Memory B cell (primary cell): ENCODE data around the gene SH3RF2.
"Not testable (repeated sequence)": the region's sequence is repeated elsewhere in the genome, so short reads cannot be mapped to it uniquely, and the experiment has no call there.

Source experiments
- ATAC-seq: fragments of 150-1000 bp; cut with Tn5 transposase; 2 replicates; pipeline ENCODE4 v1.10.0; 2021; ENCODE audit warnings: low read depth, mild to moderate bottlenecking, moderate library complexity
- DNase-seq, 2 donors: peaks; one replicate each; pipeline ENCODE4 v3.0.0; 2022; ENCODE audit warnings: low spot score in 2 of 2
- H3K27ac Mint-ChIP-seq: one replicate; pipeline ENCODE4 v1.8.0; 2022; ENCODE audit warnings: mild to moderate bottlenecking, moderate library complexity, mixed read lengths
- H3K27me3 Mint-ChIP-seq: one replicate; pipeline ENCODE4 v1.8.0; 2022; ENCODE audit warnings: mixed read lengths
- H3K36me3 Mint-ChIP-seq: one replicate; pipeline ENCODE4 v1.8.0; 2022; ENCODE audit warnings: mild to moderate bottlenecking, mixed read lengths
- H3K4me1 Mint-ChIP-seq: one replicate; pipeline ENCODE4 v1.8.0; 2022; ENCODE audit warnings: mixed read lengths
- H3K4me3 Mint-ChIP-seq: one replicate; pipeline ENCODE4 v1.8.0; 2022; ENCODE audit warnings: mild to moderate bottlenecking, moderate library complexity, mixed read lengths
- H3K9me3 Mint-ChIP-seq: one replicate; pipeline ENCODE4 v1.8.0; 2022; ENCODE audit warnings: mixed read lengths

Gene SH3RF2

DNA sequence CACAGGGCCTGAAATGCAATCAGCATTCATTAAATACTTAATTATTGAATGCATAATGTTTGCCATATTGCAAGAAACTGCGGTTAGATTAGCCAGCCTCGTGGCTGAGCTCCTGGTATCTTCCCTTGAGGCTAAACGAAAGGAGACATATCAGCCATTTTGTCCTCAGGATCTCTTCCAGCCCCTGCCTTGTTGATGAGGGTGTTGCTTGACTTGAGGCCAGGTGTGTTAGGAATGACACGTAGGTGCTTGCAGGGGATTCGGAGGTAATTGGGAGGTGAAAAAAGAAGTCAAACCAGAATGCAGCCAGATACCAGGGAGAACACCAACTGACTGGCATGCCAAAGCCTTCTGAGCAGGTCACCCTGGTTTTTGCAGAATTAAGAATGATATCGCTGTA lies 12.5 kb downstream of the SH3RF2 start:
- Mint-ChIP-seq H3K27ac (no peak overlapping the region), H3K9me3 (no peaks in the 10 kb centered on the region), H3K4me1 (no peaks in the 10 kb centered on the region), H3K27me3 (peaks cover 4% of the 10 kb centered on the region), H3K36me3 (no peaks in the 10 kb centered on the region), H3K4me3 (no peak overlapping the region)
- ATAC-seq: no peak
- DNase-seq: no peak

- no peak for ATAC-seq
- no peak for DNase-seq
- Mint-ChIP-seq H3K4me1 (no peaks in the 10 kb centered on the region), H3K36me3 (no peaks in the 10 kb centered on the region), H3K4me3 (no peak overlapping the region), H3K27ac (no peak overlapping the region), H3K9me3 (no peaks in the 10 kb centered on the region), H3K27me3 (peaks cover 4% of the 10 kb centered on the region)
Observed at GRCh38 chr5:145949474-145949873, 13.1 kb downstream of the SH3RF2 start.

DNA sequence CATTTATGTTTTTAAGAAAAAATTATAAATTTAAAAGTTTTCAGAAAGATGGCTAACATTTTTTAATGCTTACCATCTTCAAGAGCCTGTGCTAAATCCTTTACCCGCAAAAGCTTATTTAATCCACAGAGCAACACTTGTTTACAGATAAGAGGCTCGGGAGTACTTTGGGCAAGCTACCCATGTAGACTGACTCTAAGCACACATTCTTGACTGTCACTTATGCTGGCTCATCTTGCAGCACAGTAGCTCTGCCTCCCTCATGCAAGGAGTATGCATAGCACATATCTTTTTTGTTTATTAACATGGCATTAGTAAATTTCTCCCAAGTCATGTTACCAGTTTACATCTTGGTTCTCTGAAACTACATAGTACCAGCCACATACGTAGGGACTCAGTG lies 14.7 kb downstream of the SH3RF2 start:
- H3K27ac Mint-ChIP-seq: no peak overlapping the region
- ATAC-seq: no peak
- DNase-seq: no peak
- no peak overlapping the region for H3K4me3 Mint-ChIP-seq
- no peaks in the 10 kb centered on the region for H3K9me3 Mint-ChIP-seq
- no peaks in the 10 kb centered on the region for H3K4me1 Mint-ChIP-seq
- no peaks in the 10 kb centered on the region for H3K36me3 Mint-ChIP-seq
- peaks cover 6% of the 10 kb centered on the region for H3K27me3 Mint-ChIP-seq

DNA sequence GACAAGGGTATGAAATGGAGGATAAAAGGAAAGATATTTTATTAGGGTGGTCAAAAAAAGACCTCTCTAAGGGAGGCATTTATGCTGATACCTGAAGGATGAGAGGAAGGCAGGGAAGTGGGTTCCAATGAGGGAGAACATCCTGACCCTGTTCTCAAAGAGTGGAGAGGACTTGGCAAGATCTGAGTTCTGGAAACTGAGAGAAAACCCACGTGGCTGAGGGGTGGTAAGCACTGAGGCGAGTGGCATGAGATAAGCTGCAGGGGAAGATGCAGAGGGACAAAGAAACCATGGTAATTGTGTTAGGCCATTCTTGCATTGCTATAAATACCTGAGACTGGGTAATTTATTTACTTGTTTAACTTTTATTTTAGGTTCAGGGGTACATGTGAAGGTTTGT lies 16.8 kb downstream of the SH3RF2 start:
- no peak for DNase-seq
- no peak overlapping the region for H3K4me3 Mint-ChIP-seq
- no peaks in the 10 kb centered on the region for H3K36me3 Mint-ChIP-seq
- H3K27ac Mint-ChIP-seq: no peak overlapping the region
- no peak for ATAC-seq
- H3K9me3 Mint-ChIP-seq: no peaks in the 10 kb centered on the region
- no peaks in the 10 kb centered on the region for H3K4me1 Mint-ChIP-seq
- peaks cover 6% of the 10 kb centered on the region for H3K27me3 Mint-ChIP-seq

DNA sequence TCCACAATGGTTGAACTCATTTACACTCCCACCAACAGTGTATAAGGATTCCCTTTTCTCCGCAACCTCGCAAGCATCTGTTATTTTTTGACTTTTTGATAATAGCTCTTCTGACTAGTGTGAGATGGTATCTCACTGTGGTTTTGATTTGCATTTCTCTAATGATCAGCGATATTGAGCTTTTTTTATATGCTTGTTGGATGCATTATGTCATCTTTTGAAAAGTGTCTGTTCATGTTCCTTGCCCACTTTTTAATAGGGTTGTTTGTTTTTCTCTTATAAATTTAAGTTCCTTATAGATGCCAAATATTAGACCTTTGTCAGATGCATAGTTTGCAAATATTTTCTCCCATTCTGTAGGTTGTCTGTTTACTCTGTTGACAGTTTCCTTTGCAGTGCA lies 17.8 kb downstream of the SH3RF2 start:
- not testable (repeated sequence) for DNase-seq, H3K36me3 Mint-ChIP-seq, H3K4me3 Mint-ChIP-seq, ATAC-seq, H3K27ac Mint-ChIP-seq, H3K9me3 Mint-ChIP-seq, H3K4me1 Mint-ChIP-seq, H3K27me3 Mint-ChIP-seq

- DNase-seq: no peak
- Mint-ChIP-seq H3K4me1 (no peaks in the 10 kb centered on the region), H3K9me3 (no peaks in the 10 kb centered on the region), H3K27ac (no peak overlapping the region), H3K27me3 (peaks cover 6% of the 10 kb centered on the region), H3K4me3 (no peak overlapping the region), H3K36me3 (no peaks in the 10 kb centered on the region)
- no peak for ATAC-seq
Observed at GRCh38 chr5:145957388-145957787, 21.0 kb downstream of the SH3RF2 start.

GRCh38 chr5:145958436-145958835 lies 22.1 kb downstream of the SH3RF2 start:
- no peaks in the 10 kb centered on the region for H3K4me1 Mint-ChIP-seq
- ATAC-seq (no peak), DNase-seq (no peak)
- no peak overlapping the region for H3K4me3 Mint-ChIP-seq
- no peaks in the 10 kb centered on the region for H3K36me3 Mint-ChIP-seq
- peaks cover 6% of the 10 kb centered on the region for H3K27me3 Mint-ChIP-seq
- no peak overlapping the region for H3K27ac Mint-ChIP-seq
- H3K9me3 Mint-ChIP-seq: no peaks in the 10 kb centered on the region

GRCh38 chr5:145960166-145960565 lies 23.8 kb downstream of the SH3RF2 start:
- Mint-ChIP-seq H3K9me3 (peaks cover 2% of the 10 kb centered on the region), H3K4me1 (no peaks in the 10 kb centered on the region), H3K27ac (no peak overlapping the region), H3K27me3 (peaks cover 2% of the 10 kb centered on the region), H3K36me3 (no peaks in the 10 kb centered on the region), H3K4me3 (no peak overlapping the region)
- ATAC-seq (no peak), DNase-seq (no peak)

GRCh38 chr5:145960848-145961600 lies 24.6 kb downstream of the SH3RF2 start:
- no peak overlapping the region for H3K4me3 Mint-ChIP-seq
- ATAC-seq: no peak
- peaks cover 2% of the 10 kb centered on the region for H3K9me3 Mint-ChIP-seq

DNA sequence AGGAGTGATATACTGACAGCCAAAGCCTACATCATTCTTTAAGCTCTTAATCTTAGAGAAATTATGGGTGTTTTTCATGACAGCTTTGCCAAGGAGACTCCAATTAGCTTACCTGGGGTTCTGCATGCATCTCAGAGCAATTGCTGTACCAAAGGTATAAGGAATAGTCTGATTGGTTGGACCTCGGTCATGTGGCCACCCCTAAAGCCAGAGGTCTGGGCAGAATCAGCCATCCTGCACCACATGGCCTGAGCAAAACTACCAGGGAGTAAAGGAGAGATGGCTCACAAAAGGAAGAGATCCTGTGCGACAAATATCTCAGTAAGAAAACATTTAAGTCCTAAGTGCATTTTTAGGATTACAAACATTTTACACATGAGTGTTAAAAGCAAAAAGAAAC lies 25.6 kb downstream of the SH3RF2 start:
- Mint-ChIP-seq H3K36me3 (no peaks in the 10 kb centered on the region), H3K4me1 (no peaks in the 10 kb centered on the region), H3K9me3 (peaks cover 2% of the 10 kb centered on the region), H3K27ac (no peak overlapping the region), H3K4me3 (no peak overlapping the region), H3K27me3 (no peaks in the 10 kb centered on the region)
- ATAC-seq (no peak), DNase-seq (no peak)

More at GRCh38 chr5:145960848-145961600, 24.6 kb downstream of the SH3RF2 start:
- Mint-ChIP-seq H3K4me1 (no peaks in the 10 kb centered on the region), H3K27me3 (no peaks in the 10 kb centered on the region), H3K27ac (no peak overlapping the region), H3K36me3 (no peaks in the 10 kb centered on the region)
- DNase-seq: no peak

GRCh38 chr5:145964008-145964407 lies 27.6 kb downstream of the SH3RF2 start:
- DNase-seq, H3K36me3 Mint-ChIP-seq, H3K4me3 Mint-ChIP-seq, H3K27me3 Mint-ChIP-seq, H3K9me3 Mint-ChIP-seq, H3K27ac Mint-ChIP-seq, H3K4me1 Mint-ChIP-seq, ATAC-seq: not testable (repeated sequence)

- Mint-ChIP-seq H3K9me3 (peaks cover 2% of the 10 kb centered on the region), H3K4me3 (no peak overlapping the region), H3K4me1 (no peaks in the 10 kb centered on the region), H3K36me3 (no peaks in the 10 kb centered on the region), H3K27ac (no peak overlapping the region), H3K27me3 (peaks cover 3% of the 10 kb centered on the region)
- DNase-seq: no peak
- ATAC-seq: no peak
Observed at GRCh38 chr5:145965804-145966203, 29.4 kb downstream of the SH3RF2 start.

DNA sequence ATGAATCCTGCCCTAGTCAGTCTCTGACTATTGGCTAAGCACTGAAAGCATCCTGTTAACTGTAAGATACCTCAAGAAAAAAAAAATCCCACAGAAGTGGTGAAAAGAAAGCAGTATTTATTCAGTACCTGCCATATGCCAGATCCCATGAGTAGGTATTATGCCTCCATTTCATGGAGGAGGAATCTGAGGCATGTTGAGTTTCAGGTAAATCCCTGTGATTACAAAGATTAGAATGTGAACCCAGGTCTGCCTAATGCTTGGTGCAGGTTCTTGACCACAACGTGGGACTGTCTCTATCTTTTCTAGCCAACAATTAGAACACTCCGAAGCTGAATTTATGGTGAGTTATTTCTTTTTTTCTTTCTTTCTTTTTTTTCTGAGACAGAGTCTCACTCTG lies 30.9 kb downstream of the SH3RF2 start:
- Mint-ChIP-seq H3K9me3 (peaks cover 2% of the 10 kb centered on the region), H3K27ac (no peak overlapping the region), H3K4me1 (no peaks in the 10 kb centered on the region), H3K36me3 (no peaks in the 10 kb centered on the region), H3K27me3 (peaks cover 3% of the 10 kb centered on the region), H3K4me3 (no peak overlapping the region)
- DNase-seq (no peak), ATAC-seq (no peak)

- H3K4me1 Mint-ChIP-seq: no peaks in the 10 kb centered on the region
Observed at GRCh38 chr5:145968970-145969713, 32.8 kb downstream of the SH3RF2 start.

GRCh38 chr5:145969714-145970092 lies 33.3 kb downstream of the SH3RF2 start:
- no peak for DNase-seq
- peaks cover 2% of the 10 kb centered on the region for H3K9me3 Mint-ChIP-seq
- no peaks in the 10 kb centered on the region for H3K36me3 Mint-ChIP-seq
- peaks cover 3% of the 10 kb centered on the region for H3K27me3 Mint-ChIP-seq
- H3K27ac Mint-ChIP-seq: no peak overlapping the region
- no peaks in the 10 kb centered on the region for H3K4me1 Mint-ChIP-seq
- no peak overlapping the region for H3K4me3 Mint-ChIP-seq
- ATAC-seq: no peak

More at GRCh38 chr5:145968970-145969713, 32.8 kb downstream of the SH3RF2 start:
- H3K9me3 Mint-ChIP-seq: peaks cover 2% of the 10 kb centered on the region
- H3K36me3 Mint-ChIP-seq: no peaks in the 10 kb centered on the region
- H3K27me3 Mint-ChIP-seq: peaks cover 3% of the 10 kb centered on the region
- no peak for ATAC-seq
- H3K4me3 Mint-ChIP-seq: no peak overlapping the region
- no peak for DNase-seq
- no peak overlapping the region for H3K27ac Mint-ChIP-seq
